BJ (cell line): ENCODE measurements around the gene CSNK1D. TPM values are rescaled to one million over a fixed set of nuclear protein-coding genes. Genes with fewer than 3 reads are reported as not detected.

Experiments
- CTCF ChIA-PET: fragments of 350-600 bp; formaldehyde crosslinking; extraction: SDS; loops from one replicate; lab custom pipeline; 2021; ENCODE audit warnings: antibody characterized with exemption, inconsistent platforms; lab: Yijun Ruan, JAX
- POLR2A ChIA-PET: fragments of 300-600 bp; sonication (Branson Sonifier 250); formaldehyde crosslinking; extraction: SDS; loops from one replicate; lab custom pipeline; 2021; ENCODE audit warnings: antibody characterized with exemption; lab: Charles Lee
- DNase-seq: peaks from one replicate; pipeline ENCODE4 v3.0.0-alpha.2; 2011; ENCODE audit warnings: low read depth
- H3K27me3 ChIP-seq: 2 replicates; pipeline ENCODE4 v1.6.0; 2011; ENCODE audit warnings: low read length; ENCODE audit not compliant: control insufficient read depth, insufficient read depth
- H3K36me3 ChIP-seq: 2 replicates; pipeline ENCODE4 v1.5.1; 2011; ENCODE audit warnings: low read length; ENCODE audit not compliant: control insufficient read depth, insufficient read depth
- H3K4me3 ChIP-seq: 2 replicates; pipeline ENCODE4 v1.5.1; 2011; ENCODE audit warnings: low read depth, mild to moderate bottlenecking, control low read depth, low read length
- polyA plus RNA-seq: library from polyadenylated mRNA; depleted of rRNA; stranded (reverse); fragments of >200 nt; gene quantifications from 2 replicates; pipeline ENCODE4 v1.2.3, GENCODE V29; 2011
- TF ChIP-seq, protein P1 (sequence below): IDR thresholded peaks from 2 replicates; pipeline ENCODE4 v1.5.1; 2011; ENCODE audit warnings: low read depth, mild to moderate bottlenecking, control low read depth, inconsistent platforms, low read length, moderate library complexity; ENCODE audit not compliant: insufficient read depth

CSNK1D gene
- polyA plus RNA-seq, 1 experiment = 118 TPM

DNA sequence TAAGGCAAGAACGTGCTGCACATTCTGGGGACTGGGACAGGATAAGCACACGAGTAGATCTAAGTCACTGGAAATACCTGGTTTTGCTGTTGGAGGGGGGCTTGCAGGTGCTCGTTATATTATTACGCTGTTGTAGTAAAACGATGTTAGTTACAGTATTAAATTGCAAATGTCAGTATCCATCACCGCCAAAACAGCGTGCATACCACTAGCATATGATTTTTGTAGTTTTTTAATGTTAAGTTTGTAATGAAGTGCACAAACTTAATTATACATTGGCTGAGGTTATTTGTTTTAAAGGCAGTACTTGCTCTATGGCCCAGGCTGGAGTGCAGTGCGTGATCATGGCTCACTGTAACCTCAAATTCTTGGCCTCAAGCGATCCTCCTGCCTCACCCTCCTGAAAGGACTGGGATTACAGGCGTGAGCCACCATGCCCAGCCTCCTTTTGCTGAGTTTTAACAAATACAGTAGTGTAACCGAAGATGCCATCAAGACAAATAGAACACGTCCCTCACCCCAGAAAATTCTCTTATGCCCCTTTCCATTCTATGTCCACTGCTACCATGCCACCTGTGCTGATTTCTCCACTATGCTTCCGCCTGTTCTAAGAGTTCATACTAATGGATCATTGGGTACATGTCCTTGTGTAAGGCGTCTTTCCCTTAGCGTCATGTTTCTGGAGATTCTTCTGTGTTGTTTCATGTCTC lies 20.7 kb upstream of the CSNK1D start:
- Histone ChIP-seq H3K4me3 (peak overlapping the region; percentile 30), H3K27me3 (no peaks in the 10 kb centered on the region), H3K36me3 (no peaks in the 10 kb centered on the region)
- ChIA-PET POLR2A (no interaction called here), CTCF (interaction anchor here (1.7 kb wide), 1 partner anchor 89 kb away, joined by 4 read pairs; no protein-coding TSS in a partner anchor)
- no peak for DNase-seq
- TF ChIP-seq, protein P1, sequence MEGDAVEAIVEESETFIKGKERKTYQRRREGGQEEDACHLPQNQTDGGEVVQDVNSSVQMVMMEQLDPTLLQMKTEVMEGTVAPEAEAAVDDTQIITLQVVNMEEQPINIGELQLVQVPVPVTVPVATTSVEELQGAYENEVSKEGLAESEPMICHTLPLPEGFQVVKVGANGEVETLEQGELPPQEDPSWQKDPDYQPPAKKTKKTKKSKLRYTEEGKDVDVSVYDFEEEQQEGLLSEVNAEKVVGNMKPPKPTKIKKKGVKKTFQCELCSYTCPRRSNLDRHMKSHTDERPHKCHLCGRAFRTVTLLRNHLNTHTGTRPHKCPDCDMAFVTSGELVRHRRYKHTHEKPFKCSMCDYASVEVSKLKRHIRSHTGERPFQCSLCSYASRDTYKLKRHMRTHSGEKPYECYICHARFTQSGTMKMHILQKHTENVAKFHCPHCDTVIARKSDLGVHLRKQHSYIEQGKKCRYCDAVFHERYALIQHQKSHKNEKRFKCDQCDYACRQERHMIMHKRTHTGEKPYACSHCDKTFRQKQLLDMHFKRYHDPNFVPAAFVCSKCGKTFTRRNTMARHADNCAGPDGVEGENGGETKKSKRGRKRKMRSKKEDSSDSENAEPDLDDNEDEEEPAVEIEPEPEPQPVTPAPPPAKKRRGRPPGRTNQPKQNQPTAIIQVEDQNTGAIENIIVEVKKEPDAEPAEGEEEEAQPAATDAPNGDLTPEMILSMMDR = no peak

DNA sequence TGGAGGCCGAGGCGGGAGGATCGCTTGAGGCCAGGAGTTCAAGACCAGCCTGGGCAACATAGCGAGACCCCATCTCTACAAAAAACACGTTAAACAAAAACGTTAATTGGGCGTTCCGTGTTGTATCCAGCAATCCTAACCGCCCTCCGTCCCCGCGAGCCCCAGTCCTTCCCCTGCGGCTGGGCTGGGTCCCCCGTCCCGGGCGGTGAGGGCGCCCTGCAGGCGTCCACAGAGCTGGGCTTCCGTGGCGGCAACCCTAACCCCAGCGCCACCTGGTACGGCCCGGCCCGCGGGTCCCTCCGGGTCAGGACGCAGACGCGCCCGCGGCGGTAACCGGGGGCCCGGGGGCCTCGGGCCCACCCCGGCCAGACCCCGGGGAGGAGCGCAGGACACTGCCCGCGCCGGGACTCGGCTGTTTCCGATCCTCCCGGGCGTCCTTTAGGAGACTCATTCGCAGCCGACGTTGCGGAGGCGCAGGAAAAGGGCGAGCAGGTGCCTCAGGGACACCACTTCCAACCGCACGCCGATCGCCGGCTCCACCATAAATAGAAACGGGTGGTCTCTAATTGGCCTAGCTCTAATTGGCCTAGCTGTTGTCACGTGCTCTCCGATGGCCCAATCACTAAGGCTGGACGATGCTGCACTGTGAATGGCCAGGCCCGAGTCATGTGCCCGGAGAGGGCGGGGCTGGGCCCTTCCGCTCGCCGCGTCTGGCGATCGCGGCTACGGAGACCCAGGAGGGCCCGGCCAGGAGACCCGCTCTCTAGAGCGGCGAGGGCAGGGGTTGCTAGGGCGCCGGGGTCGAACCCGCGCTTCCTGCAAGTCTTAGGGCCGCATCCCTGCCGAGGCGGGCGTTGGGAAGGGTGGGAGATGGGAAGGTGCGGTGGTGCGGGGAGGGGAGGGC lies 19.0 kb upstream of the CSNK1D start:
- ChIA-PET CTCF (interaction anchor here (0.7 to 1.7 kb wide), 4 partner anchors 11 to 87 kb away, joined by 3 to 4 read pairs (median 3); no protein-coding TSS in a partner anchor), POLR2A (interaction anchor here (0.7 kb wide), 1 partner anchor 9 kb away, joined by 4 read pairs; no protein-coding TSS in a partner anchor)
- Histone ChIP-seq H3K27me3 (no peaks in the 10 kb centered on the region), H3K36me3 (no peaks in the 10 kb centered on the region), H3K4me3 (peak overlapping the region; percentile 93)
- peak; percentile 88 for DNase-seq
- TF ChIP-seq, protein P1 = no peak

DNA sequence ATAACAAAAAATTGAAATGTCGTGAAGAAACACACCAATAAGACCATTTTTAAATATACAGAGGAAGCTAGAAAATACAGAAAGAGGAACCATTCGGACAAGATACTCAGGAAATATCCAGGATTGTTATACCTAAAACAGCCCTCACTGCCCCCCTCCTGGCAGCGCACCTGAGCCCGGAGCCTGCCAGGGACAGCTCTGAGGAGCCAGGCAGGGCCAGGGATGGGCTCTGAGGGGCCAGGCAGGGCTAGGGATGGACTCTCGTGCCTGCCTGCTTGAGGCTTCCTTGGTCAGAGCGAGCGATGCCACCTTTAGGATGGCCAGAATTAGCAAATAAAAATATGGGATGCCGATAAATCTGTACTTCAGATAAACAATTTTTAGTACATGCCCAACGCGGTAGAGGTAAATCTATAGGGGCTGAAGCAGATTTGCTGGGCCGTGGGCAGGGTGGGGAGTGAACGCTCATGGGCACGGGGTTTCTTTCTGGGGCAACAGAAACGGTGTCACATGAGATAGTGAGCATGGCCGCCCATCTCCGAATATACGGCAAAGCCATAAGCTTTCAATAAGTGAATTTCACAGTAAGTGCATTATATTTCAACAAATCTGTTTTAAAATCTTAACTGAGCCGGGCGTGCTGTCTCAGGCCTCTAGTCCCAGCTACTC lies 18.2 kb upstream of the CSNK1D start:
- DNase-seq = no peak
- ChIA-PET CTCF (interaction anchor here (1.0 to 1.3 kb wide), 2 partner anchors 10 to 18 kb away, joined by 3 read pairs; partner anchors contain the start of gene CSNK1D), POLR2A (no interaction called here)
- TF ChIP-seq, protein P1 = no peak
- Histone ChIP-seq H3K4me3 (peak overlapping the region; percentile 93), H3K27me3 (no peaks in the 10 kb centered on the region), H3K36me3 (no peaks in the 10 kb centered on the region)

- H3K4me3 ChIP-seq = no peak overlapping the region
- DNase-seq = peak; percentile 75
- H3K27me3 ChIP-seq = no peaks in the 10 kb centered on the region
- ChIA-PET CTCF (no interaction called here), POLR2A (interaction anchor here (0.6 kb wide), 1 partner anchor 9 kb away, joined by 4 read pairs; no protein-coding TSS in a partner anchor)
- no peaks in the 10 kb centered on the region for H3K36me3 ChIP-seq
- TF ChIP-seq, protein P1 = no peak
Measured at GRCh38 chr17:82287868-82288801, 14.6 kb upstream of the CSNK1D start.
